ENCODE measurements around the gene OR10G6.
"Not testable (repeated sequence)": the region's sequence is repeated elsewhere in the genome, so short reads cannot be mapped to it uniquely, and the experiment has no call there.

The OR10G6 gene

GRCh38 chr11:123995119-123995518, at the start of gene OR10G6:
Gene OR10G6 (minus strand): TSS chr11:123995161. CDS start chr11:123995161, 0 bp downstream.
- DNase-seq = no peak

GRCh38 chr11:124043420-124043819, 48.5 kb upstream of the OR10G6 start:
- no peak for DNase-seq

- no peak for DNase-seq
These were observed 46.3 kb upstream of the OR10G6 start, which contains the start of gene OR10G7 for GRCh38 chr11:124041254-124041653. Gene OR10G7 (minus strand): TSS chr11:124041325. CDS start chr11:124039001, 2,324 bp downstream.

- DNase-seq = no peak
These were observed 44.6 kb upstream of the OR10G6 start for GRCh38 chr11:124039557-124039956.

GRCh38 chr11:124036666-124037065, 41.7 kb upstream of the OR10G6 start:
- no peak for DNase-seq

GRCh38 chr11:124026498-124026897, 31.5 kb upstream of the OR10G6 start, which contains the start of gene OR10G8:
Gene OR10G8 (plus strand): TSS chr11:124026798. CDS start chr11:124029623, 2,825 bp downstream.
- no peak for DNase-seq

- DNase-seq = not testable (repeated sequence)
These were observed 20.9 kb upstream of the OR10G6 start for GRCh38 chr11:124015837-124016236.

GRCh38 chr11:124012697-124013096, 17.7 kb upstream of the OR10G6 start, which contains the start of gene OR10G4:
Gene OR10G4 (plus strand): TSS chr11:124012997. CDS start chr11:124015575, 2,578 bp downstream.
- DNase-seq = no peak

GRCh38 chr11:123979311-123979710, 15.7 kb downstream of the OR10G6 start:
- DNase-seq = no peak

- no peak for DNase-seq
These were observed 17.1 kb downstream of the OR10G6 start, which contains the start of gene OR10S1 for GRCh38 chr11:123977731-123978347. Gene OR10S1 (minus strand): TSS chr11:123977781. CDS start chr11:123977664, 117 bp downstream.

GRCh38 chr11:123976770-123977560, 18.0 kb downstream of the OR10G6 start:
- no peak for DNase-seq

GRCh38 chr11:123973816-123974215, 21.1 kb downstream of the OR10G6 start:
- DNase-seq = no peak

- DNase-seq = no peak
These were observed 38.2 kb downstream of the OR10G6 start for GRCh38 chr11:123956752-123957151.

GRCh38 chr11:123945132-123945531, 49.8 kb downstream of the OR10G6 start:
- no peak for DNase-seq

Measured in GF-D8 (cell line).